Mucosa of descending colon (tissue), 3 donors: ENCODE results near the gene VPS50. TPM values are rescaled to one million over a fixed set of nuclear protein-coding genes. Genes with fewer than 3 reads are reported as not detected.
"Not testable (repeated sequence)": the region's sequence is repeated elsewhere in the genome, so short reads cannot be mapped to it uniquely, and the experiment has no call there.

Experiments used
- ATAC-seq: fragments of 200-7000 bp; cut with Tn5 transposase; one replicate; pipeline ENCODE4 v1.9.1; 2020; ENCODE audit warnings: mild to moderate bottlenecking, moderate library complexity
- DNase-seq, 3 donors: peaks; one replicate each; pipeline ENCODE4 v3.0.0-alpha.2; 2020
- H3K36me3 ChIP-seq: fragments of 200-600 bp; one replicate; pipeline ENCODE4 v1.8.0; 2021; ENCODE audit warnings: low read depth, mild to moderate bottlenecking
- H3K4me1 ChIP-seq: fragments of 200-600 bp; one replicate; pipeline ENCODE4 v1.8.0; 2021; ENCODE audit warnings: low read depth, mild to moderate bottlenecking
- H3K4me3 ChIP-seq: fragments of 200-600 bp; one replicate; pipeline ENCODE4 v1.8.0; 2021; ENCODE audit warnings: mild to moderate bottlenecking
- H3K9me3 ChIP-seq: fragments of 200-600 bp; one replicate; pipeline ENCODE4 v1.8.0; 2021; ENCODE audit warnings: mild to moderate bottlenecking
- intact Hi-C, 2 donors: fragments of 100-400 bp; cut with DNase I in 1 of 2; cut with micrococcal nuclease in 1 of 2; formaldehyde crosslinking; loops; one replicate each; pipeline versions ENCODE4 v1.11.0 to v1.11.1; 2022; cut with DNase I, micrococcal nuclease
- total RNA-seq, 3 donors: library from RNA; stranded (reverse); fragmentation: NEBNext Ultra II Directional in 2 of 3; extraction: Animal tissue kit (Norgen Biotek cat#: 25700) in 2 of 3; gene quantifications; one replicate each; pipeline versions ENCODE4 v1.2.1 to v1.2.4, GENCODE V29; 2021 to 2023
- TF ChIP-seq, protein P1 (sequence below): fragments of 200-600 bp; IDR thresholded peaks from one replicate; pipeline ENCODE4 v1.8.0; 2022; ENCODE audit warnings: antibody characterized with exemption, mild to moderate bottlenecking
- donor health status: DM: no; HTN: no; CAD: no; lungs with moderate emphysema.
- donor health status: DM: no; HTN: no; CAD: no.
- donor health status: DM: no; HTN: yes; CAD: no.

Gene VPS50
- total RNA-seq, 3 donors from 2014 or later = 24.6 to 42.4 (median 30.2) TPM

DNA sequence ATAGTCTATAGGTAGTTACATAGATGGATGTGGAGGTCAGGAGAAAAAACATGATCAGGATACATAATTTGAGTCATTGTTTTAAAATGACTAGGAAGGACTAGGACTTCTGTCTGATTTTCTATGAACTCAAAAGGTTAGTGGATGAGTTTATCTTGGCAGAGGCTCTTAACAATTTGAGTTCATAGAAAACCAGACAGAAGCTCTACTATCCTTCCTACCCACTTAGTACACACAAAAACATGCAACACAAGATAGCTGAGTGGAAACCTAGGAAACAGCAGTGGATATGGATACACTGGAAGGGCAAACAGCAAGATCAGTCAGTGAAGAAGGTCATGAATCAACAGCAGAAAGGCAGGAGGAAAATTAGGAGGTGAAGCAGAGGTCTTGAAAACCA, 84.6 kb downstream of the VPS50 start:
- Histone ChIP-seq H3K36me3 (no peaks in the 10 kb centered on the region), H3K4me3 (no peak overlapping the region), H3K4me1 (no peaks in the 10 kb centered on the region), H3K9me3 (no peaks in the 10 kb centered on the region)
- ATAC-seq (no peak), DNase-seq (no peak)
- intact Hi-C loops = no loop called here
- TF ChIP-seq, protein P1, sequence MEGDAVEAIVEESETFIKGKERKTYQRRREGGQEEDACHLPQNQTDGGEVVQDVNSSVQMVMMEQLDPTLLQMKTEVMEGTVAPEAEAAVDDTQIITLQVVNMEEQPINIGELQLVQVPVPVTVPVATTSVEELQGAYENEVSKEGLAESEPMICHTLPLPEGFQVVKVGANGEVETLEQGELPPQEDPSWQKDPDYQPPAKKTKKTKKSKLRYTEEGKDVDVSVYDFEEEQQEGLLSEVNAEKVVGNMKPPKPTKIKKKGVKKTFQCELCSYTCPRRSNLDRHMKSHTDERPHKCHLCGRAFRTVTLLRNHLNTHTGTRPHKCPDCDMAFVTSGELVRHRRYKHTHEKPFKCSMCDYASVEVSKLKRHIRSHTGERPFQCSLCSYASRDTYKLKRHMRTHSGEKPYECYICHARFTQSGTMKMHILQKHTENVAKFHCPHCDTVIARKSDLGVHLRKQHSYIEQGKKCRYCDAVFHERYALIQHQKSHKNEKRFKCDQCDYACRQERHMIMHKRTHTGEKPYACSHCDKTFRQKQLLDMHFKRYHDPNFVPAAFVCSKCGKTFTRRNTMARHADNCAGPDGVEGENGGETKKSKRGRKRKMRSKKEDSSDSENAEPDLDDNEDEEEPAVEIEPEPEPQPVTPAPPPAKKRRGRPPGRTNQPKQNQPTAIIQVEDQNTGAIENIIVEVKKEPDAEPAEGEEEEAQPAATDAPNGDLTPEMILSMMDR = no peak

DNA sequence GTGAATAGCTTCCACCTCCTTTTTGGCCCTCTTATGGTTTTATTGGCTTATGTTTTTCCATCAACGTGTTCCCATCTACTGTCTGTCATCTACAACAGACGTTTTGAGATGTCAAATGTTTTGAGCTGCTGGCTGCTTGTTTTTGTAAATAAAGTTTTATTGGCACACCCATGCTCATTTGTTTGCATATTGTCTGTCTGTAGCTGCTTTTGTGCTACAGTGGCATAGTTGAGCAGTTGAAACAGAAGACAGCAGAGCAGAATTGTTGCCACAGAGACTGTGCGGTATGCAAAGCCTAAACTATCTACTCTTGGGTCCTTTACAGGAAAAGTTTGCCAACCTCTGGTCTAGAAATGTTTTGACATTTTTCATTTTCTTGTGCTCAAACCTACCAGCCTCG, 88.7 kb downstream of the VPS50 start:
- no peak for ATAC-seq
- intact Hi-C loops = no loop called here
- TF ChIP-seq, protein P1 = no peak

DNA sequence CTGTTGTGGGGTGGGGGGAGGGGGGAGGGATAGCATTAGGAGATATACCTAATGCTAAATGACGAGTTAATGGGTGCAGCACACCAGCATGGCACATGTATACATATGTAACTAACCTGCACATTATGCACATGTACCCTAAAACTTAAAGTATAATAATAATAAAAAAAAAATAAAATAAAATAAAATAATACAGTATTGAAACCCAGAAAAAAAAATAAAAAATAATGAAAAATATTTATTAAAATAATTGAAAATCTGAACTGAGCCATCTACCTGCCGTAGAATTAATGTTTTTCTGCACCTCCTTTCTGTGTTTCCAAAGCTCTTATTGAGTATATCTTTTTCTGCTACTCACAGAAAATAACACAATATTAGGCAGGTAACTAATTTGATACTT, 94.1 kb downstream of the VPS50 start:
- intact Hi-C loops, H3K4me1 ChIP-seq, H3K4me3 ChIP-seq, ATAC-seq, DNase-seq, H3K9me3 ChIP-seq, H3K36me3 ChIP-seq: not testable (repeated sequence)

More for the DNA sequence above, 88.7 kb downstream of the VPS50 start:
- no peak overlapping the region for H3K4me3 ChIP-seq
- no peaks in the 10 kb centered on the region for H3K9me3 ChIP-seq
- no peaks in the 10 kb centered on the region for H3K4me1 ChIP-seq
- no peaks in the 10 kb centered on the region for H3K36me3 ChIP-seq
- DNase-seq = no peak

DNA sequence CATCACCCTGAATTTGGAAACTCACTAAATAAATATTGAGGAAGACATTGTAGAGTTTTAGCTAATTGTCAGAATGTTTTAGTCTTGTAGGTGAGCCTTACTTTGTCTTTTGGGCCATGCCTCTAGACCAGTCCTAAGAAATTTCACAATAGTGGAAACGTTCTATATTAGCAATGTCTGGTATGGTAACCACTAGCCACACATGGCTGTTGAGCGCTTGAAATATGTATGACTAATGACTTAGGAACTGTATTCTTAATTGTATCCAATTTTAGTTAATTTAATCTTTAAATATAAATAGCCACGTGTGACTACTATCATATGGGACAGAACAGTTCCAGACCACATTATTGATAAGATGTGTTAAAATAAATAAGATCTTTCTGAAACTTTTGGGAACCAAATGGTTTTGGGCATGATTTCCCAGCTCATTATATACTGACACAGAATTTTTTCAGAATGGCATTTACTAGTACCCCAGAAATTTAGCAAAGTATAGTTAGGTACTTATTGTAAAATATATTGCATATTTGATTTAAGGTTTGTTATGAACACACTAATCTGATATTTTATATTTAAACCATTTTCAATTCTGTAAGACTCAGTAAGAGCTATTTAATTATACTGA, 95.0 kb downstream of the VPS50 start:
- no peak overlapping the region for H3K4me3 ChIP-seq
- H3K4me1 ChIP-seq = no peaks in the 10 kb centered on the region
- TF ChIP-seq, protein P1 = no peak
- H3K36me3 ChIP-seq = no peaks in the 10 kb centered on the region
- intact Hi-C loops = no loop called here
- H3K9me3 ChIP-seq = no peaks in the 10 kb centered on the region
- ATAC-seq (no peak), DNase-seq (no peak)

DNA sequence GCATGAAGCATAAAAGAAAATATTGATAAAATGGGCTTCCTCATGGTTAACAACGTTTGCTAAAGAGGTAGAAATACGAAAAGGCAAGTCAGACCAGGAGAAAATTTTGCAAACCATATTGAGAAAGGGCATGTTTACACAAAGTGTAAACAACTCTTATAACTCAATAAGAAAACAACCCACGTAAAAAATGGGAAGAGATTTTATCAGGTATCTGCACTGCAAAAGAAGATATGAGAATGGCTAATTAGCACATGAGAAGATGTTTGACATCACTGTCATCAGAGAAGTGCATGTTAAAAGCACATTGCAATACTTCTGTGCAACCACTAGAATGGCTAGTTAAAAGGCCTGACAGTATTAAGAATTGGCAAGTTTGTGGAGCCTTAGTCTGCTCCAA, 99.5 kb downstream of the VPS50 start:
- no peaks in the 10 kb centered on the region for H3K9me3 ChIP-seq
- TF ChIP-seq, protein P1 = no peak
- no peaks in the 10 kb centered on the region for H3K4me1 ChIP-seq
- ATAC-seq (no peak), DNase-seq (no peak)
- H3K36me3 ChIP-seq = no peaks in the 10 kb centered on the region
- intact Hi-C loops = no loop called here
- no peak overlapping the region for H3K4me3 ChIP-seq

DNA sequence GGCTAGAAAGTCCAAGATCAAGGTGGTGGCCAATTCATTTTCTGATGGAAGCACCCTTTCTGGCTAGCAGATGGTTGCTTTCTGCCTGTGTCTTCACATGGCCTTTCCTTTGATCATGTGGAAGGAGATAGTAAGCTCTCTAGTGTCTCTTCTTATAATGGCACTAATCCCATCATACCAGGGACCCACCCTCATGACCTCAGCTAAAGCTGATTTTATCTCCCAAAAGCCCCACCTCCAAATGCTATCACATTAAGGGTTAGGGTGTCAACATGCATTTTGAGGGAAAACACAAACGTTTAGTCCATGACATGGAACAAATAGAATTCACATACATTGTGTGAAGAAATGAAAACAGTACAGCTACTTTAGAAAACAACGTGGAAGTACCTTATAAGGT, 100.0 kb downstream of the VPS50 start:
- ATAC-seq = no peak
- intact Hi-C loops = no loop called here
- Histone ChIP-seq H3K36me3 (no peaks in the 10 kb centered on the region), H3K9me3 (no peaks in the 10 kb centered on the region), H3K4me3 (no peak overlapping the region), H3K4me1 (no peaks in the 10 kb centered on the region)
- DNase-seq = no peak
- TF ChIP-seq, protein P1 = no peak
